HG02610 (cell line): ENCODE measurements around the gene DBN1.

Experiments
- ATAC-seq: cut with Tn5 transposase; IDR thresholded peaks from one replicate; pipeline ENCODE4 v1.9.1; 2021; ENCODE audit warnings: mild to moderate bottlenecking, moderate library complexity; ENCODE audit not compliant: unreplicated experiment

Gene DBN1

DNA sequence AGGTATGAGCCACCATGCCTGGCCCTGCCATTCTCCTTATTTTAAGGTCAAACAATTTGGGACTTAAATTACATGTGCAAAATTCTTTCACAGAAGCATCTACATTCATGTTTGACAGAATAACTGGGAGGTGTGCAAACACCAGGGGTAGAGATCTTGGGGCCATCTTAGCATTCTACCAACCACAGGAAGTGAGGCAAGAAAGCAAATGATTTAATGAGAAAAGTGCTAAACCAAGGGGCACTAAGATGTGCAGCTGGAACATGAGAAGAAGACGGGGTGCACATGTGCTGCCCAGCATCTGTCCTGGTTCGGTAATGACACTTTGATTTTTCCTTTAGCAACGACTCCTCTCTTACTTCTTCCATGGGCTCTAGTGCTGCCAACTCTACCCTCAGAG is 62.9 kb downstream of the DBN1 start:
- no peak for ATAC-seq

DNA sequence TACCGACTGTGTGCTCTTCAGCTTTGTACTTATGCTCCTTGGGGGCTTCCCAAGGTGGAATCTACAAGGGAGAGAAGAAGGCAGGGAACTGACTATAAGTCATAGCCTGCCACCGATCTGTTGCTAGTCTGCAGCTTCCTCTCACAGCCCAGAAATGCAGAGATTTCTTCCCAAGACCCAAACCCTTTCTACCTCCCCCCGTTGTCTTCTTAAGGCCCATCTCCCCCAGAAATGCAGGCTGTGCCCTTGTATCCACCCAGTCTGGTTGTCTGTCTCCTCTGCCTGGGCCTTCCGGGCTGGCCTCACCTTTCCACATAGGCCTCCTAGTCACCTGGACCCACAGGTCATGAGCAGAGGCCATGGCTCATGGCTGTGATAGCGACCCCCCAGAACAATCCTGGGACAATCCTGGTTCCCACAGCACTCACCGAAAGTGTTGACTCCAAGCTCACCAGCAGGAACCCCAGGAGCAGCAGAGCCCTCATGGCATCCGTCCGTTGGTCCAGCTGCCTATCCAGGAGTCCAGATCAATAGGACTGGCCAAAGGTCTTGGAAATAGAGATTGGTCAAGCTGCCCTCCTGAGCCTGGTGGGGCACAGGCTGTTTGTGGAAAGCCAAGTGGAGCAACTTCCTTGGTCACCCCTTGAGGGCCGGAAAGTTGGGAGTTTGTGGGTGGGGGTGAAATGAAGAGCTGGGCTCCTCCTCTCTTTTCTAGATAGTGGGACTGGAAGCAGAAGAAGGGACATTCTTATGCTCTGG is 64.2 kb downstream of the DBN1 start, which contains the start of gene F12:
Gene F12 (minus strand): TSS at position 522 of the 759 bp plus-strand sequence. CDS start 37 bp downstream, at position 485.
- no peak for ATAC-seq
